GM19025 (cell line): ENCODE results near the gene BCL2L1.
"Not testable (repeated sequence)": the region's sequence is repeated elsewhere in the genome, so short reads cannot be mapped to it uniquely, and the experiment has no call there.

ENCODE experiments used
- ATAC-seq: cut with Tn5 transposase; IDR thresholded peaks from one replicate; pipeline ENCODE4 v1.9.1; 2021; ENCODE audit warnings: mild to moderate bottlenecking, low read depth, moderate library complexity; ENCODE audit not compliant: unreplicated experiment

The BCL2L1 gene

GRCh38 chr20:31626534-31626933, 96.1 kb downstream of the BCL2L1 start:
- not testable (repeated sequence) for ATAC-seq

DNA sequence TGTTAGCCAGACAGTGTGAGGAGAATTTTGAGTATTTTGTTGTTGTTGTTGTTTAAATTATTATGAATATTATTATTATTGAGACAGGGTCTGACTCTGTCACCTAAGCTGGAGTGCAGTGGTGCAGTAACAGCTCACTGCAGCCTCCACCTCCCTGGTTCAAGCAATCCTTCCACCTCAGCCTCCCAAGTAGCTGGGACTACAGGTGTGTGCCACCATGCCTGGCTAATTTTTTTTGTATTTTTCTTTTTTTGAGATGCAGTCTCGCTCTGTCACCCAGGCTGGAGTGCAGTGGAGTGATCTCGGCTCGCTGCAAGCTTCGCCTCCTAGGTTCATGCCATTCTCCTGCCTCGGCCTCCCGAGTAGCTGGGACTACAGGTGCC, 99.6 kb downstream of the BCL2L1 start:
- ATAC-seq = not testable (repeated sequence)

GRCh38 chr20:31620246-31620645, 102.4 kb downstream of the BCL2L1 start:
- no peak for ATAC-seq

GRCh38 chr20:31617432-31618104, 105.1 kb downstream of the BCL2L1 start:
- ATAC-seq = no peak

GRCh38 chr20:31615416-31615815, 107.3 kb downstream of the BCL2L1 start:
- no peak for ATAC-seq
